ENCODE data around the gene UPK2.
"Not testable (repeated sequence)": the region's sequence is repeated elsewhere in the genome, so short reads cannot be mapped to it uniquely, and the experiment has no call there.

UPK2 gene

DNA sequence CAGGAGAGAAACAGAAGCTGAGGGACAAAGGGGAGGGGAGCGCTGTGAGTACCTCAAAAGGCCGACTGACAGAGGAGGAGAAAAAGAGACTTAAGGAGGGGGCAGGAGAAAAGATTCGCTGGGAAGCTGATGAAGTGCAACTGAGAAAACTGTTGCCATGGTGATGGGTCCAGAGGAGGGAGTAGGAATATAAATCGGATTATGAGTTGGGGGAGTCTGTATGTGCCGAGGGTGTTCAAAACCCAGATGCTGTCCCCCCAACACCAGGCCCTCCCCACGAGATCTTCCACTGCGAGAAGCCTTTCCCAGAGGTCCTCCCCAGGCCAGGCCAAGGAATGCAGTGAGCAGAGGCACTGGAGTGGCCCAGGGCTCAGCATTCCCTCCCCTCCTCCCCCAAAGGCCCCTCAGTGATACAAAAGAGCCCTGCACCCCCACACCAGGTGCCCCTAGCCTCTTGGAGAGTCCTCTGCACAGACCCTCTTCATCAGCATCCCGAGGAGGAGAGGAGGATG, 16.6 kb upstream of the UPK2 start:
- no peak for DNase-seq

DNA sequence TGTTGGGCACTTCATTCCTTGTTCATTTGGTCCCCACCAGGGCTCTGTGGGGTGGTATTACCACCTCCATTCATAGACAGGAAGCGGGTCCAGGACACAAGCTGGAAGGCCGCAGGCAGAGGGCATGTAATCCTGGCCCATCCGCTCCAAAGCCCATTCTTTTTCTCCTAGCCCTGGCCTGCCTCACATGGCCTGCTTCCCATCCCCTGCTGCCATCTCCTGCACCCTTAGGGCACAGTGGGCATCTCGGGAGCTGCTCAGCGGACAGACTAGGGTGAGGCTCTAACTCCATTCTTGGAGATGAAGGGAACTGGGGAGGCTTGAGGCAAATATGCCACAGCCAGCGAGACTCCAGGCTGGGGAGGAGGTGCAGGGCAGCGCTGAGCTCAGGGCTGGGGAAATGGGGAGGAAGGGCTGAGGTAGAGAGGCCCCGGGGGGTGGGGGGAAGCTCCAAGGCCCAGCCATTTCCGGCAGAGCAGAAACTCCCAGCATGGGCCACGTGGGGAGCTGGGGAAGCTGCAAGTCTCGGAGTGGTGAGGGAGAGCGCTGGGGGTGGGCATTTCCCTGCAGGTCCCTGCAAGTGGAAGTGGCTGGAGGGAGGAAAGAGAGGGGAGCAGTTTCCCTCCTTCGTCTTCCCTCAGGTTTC, 16.0 kb upstream of the UPK2 start:
- peak; percentile 73 for DNase-seq

DNA sequence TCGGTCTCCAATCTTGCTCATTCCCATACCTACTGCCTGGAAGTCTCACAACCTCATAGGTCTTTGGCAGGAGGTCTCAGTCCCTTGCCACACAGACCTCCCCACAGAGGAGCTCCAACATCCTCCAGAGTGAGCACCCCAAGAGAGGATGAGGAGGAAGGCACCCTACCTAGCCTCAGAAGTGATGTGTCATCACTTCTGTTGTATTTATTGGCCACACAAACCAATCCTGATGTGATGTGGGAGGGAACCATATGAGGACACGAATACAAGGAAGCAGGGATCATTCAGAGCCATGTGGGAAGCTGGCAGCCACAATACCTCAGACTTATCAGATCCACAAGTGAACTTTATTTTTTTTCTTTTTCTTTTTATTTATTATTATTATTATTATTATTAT, 9.0 kb upstream of the UPK2 start:
- no peak for DNase-seq

DNA sequence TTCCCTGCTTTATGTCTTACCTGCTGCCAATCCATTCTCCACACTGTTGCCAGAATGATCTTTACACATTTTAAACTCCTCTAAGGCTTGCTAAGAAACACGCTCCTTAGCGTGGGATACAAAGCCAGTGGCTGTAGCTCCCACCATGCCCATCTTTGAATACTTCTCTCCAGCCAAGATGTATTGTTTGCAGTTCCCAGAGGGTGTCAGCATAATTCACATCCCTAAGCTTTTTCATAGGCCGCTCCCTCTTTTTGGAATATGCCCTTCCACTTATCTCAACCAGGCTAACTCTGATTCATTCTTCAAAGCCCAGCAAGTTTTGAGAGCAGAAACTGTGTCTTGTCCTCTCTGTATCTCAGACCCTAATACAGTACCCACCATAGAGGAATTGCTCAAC, 8.1 kb upstream of the UPK2 start:
- DNase-seq: no peak

DNA sequence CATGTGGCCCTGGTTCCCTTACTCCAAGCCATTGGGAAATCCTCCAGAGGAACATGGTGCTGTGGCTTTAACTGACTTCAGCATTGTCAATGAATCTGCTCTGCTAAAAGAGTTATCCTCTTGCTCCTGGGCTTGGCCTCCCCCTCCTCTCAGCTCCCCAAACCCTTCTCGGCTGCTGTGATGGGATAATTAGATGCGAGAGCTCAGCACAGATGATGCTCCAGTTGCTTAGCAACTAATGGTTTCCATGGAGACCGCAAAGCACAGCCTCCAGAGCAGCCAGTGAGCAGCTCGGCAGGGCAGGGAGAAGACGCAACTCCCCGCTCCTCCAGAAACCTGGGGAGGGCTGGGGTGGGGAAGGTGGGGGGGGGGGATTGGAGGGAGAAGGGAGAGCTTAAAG, 2.8 kb upstream of the UPK2 start:
- DNase-seq: no peak

DNA sequence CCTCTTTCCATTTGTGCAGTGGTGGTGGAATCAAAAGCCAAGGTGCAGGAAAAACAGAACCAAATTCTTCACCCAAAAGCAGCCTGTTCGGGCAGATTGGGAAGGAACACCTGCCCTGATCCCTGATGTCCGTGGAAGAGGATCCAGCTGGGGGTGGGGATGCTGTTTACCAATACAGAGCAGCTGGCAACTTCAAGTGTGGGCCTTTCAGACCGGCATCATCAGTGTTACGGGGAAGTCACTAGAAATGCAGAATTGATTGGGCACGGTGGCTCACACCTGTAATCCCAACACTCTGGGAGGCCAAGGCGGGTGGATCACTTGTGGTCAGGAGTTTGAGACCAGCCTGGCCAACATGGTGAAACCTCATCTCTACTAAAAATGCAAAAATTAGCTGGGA, 2.1 kb upstream of the UPK2 start:
- DNase-seq: not testable (repeated sequence)

DNA sequence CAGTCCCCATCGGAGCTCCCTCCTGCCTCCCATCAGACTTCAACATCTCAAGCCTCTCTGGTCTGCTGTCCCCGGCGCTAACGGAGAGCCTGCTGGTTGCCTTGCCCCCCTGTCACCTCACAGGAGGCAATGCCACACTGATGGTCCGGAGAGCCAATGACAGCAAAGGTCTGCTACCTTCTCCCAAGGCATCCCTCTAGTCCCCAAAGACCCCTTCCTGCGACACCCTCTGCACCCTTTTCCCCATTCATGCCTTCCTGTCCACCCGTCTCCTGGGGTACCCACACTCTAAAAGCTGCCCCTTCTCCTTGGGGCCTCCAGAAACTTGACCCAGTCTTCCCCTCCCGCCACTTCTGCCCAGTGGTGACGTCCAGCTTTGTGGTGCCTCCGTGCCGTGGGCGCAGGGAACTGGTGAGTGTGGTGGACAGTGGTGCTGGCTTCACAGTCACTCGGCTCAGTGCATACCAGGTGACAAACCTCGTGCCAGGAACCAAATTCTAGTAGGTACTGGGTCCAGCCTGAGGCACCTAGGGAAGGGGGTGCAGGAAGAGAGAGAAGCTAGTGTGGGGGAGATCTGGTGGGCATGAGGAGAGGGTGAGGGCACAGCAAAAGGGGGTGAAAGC, 860 bp downstream of the UPK2 start:
- DNase-seq: no peak

DNA sequence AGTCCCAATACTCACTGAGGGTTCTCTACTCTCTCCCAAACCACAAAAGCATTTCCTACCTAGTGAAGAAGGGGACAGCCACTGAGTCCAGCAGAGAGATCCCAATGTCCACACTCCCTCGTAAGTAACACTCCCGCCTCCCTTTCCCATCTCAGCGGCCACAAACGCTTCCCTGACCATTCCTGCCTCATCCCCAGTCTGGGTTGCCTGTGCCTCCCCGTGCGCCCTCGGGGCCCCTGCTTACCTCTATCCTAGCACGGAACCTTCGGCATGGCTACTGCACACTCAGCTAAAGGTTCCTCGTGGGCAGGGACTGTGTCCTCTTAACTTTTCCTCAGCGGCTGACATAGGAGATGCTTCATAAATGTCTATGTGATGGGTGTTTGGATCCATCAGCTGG, 1.5 kb downstream of the UPK2 start:
- DNase-seq: no peak

DNA sequence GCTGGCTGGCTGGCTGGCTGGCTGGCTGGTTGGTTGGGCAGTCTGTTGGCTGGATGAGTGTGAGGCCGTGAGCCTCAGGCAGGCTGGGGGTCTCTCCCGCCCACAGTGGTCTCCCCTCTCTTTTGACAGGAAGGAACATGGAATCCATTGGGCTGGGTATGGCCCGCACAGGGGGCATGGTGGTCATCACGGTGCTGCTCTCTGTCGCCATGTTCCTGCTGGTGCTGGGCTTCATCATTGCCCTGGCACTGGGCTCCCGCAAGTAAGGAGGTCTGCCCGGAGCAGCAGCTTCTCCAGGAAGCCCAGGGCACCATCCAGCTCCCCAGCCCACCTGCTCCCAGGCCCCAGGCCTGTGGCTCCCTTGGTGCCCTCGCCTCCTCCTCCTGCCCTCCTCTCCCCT, 1.9 kb downstream of the UPK2 start:
- DNase-seq: no peak

DNA sequence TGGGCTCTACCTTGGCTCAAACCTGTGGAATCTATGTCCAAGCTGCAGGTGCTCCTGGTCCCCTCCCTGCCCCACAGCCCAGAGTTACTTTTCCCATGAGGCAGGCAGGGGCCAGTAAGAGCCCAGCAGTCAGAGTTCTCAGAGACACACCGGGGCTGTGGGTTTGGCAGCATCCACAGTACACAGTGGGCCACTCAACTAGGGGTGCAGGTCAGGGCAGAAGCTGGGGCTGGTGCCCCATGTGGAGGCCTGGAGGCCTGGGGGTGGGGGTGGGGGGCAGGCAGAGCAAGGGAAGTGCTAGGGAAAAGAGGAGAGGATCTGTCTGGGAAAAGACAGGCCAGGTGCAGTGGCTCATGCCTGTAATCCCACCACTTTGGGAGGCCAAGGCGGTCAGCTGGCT, 2.5 kb downstream of the UPK2 start:
- no peak for DNase-seq

DNA sequence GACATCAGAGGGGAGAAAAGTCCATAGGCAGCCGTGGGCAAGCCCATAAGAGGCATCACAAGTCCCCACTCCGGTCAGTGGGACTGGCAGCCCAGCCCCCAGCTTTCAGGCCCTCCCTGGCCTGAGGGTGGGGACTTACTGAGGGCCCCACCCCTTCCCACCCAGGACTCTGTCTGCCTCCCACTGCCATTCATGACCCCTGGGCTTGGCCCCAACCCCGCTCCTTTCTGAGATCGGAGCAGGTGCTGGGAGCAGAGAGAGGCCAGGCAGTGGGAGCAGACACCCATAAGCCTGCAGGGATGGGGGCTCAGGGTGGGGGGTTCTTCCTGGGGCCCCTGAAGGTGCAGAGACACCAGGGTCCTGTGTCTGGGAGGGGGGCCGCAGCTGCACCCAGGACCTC, 5.1 kb downstream of the UPK2 start:
- no peak for DNase-seq

DNA sequence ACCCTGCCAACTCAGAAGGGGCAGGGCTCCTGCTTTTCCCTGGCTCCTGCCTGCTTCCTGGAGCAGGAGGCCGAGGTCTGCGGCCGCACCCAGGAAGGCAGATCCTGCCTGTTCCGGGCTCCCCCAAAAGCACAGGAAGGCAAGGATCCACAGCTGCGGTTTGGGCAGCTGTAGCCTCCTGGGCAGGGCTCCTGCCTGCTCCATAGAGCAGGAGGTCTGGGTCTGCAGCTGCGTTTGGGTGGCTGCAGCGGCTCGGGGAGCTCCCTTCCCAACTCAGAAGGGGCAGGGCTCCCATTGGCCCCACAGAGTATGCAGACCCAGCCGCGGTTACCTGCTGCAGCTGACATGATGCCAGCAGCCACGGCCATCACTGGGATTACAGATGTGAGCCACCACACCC, 5.5 kb downstream of the UPK2 start:
- no peak for DNase-seq

DNA sequence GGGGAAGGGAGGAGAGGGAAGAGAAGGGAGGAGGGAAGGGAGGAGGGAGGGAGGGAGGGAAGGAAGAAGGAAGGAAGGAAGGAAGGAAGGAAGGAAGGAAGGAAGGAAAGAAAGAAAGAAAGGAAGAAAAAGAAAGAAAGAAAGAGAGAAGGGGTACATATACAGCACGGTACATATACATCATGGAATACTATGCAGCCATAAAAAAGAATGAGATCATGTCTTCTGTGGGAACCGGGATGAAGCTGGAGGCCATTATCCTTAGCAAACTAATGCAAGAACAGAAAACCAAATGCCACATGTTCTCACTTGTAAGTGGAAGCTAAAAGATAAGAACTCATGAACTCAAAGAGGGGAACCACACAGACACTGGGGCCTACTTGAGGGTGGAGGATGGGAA, 13.4 kb downstream of the UPK2 start:
- DNase-seq: not testable (repeated sequence)

DNA sequence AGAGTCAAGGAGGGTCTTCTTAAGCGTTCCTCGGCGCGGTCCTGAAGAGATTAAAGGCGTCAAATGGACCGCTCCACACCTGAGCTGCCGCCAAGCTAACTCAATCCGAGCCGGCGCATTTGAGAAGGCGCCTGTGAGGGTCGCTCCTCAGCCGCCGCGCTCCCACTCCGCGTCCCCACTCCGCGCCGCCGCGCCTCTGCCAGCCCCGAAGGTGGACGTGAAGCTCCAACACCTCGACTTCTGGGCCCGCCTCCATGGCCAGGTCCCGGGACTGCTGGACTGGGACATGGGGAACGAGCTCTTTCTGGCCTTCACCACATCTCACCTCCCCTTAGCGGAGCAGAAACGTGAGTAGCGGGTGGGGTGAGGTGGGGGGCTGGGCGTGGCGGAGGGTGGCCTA, 15.5 kb downstream of the UPK2 start, which contains the start of gene FOXR1:
Gene FOXR1, plus strand, starts transcription at position 116 of the 400 bp plus-strand sequence. Its CDS starts 171 bp downstream, at position 287.
- no peak for DNase-seq

DNA sequence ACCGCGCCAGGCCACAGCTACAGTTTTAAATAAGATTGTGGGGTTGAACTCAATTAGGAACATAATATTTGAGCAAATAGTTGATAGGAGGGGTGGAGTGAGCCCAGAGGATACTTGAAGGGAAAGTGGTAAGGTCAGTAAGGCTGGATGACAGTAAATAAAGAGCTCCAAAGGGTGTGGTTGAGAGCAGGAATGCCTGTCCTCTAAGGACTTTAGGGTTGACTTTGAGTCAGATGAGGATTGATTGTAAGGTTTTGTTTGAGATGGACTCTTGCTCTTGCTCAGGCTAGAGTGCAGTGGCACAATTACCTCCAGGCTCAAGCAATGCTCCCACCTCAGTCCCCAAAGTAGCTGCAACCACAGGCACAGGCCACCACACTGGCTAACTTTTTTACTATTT, 17.9 kb downstream of the UPK2 start:
- no peak for DNase-seq

DNA sequence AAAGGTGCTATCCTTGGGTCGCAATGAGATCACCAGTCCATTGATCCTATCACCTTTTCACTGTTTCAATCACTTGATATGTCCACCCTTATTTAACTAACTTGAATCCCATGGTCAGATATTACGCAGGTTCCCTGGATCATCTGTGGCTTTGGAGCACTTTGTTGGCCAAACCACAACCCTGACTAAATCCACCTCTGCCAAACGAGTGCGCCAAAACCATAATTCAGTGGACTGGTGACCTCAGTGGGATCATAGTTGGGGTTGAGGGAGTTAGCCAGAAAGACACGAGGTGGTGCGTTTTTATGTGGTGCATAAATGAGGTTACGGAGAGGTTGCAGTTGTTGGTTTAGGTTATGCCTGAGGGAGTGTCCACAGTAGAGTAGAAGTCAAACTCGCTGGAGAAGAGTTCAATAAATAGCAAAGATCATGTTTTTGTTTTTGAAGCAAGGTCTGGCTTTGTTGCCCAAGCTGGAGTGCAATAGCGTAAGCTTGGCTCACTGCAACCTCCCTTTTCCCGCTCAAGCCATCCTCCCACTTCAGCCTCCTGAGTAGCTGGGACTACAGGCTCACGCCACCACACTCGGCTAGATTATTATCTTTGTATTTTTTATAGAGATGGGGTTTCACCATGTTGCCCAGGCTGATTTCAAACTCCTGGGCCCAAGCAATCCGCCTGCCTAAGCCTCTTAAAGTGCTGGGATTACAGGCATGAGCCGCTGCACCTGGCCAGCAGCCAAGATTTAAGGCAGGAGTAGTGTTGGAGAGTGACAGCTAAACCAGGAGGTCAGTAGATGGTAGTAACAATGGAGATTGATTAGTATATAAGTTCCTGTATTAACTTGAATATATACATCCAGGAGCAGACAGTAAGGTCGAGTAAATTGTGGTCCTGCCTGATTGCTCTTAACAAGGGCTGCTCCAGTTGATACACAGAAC, 19.9 kb downstream of the UPK2 start:
- DNase-seq: no peak

DNA sequence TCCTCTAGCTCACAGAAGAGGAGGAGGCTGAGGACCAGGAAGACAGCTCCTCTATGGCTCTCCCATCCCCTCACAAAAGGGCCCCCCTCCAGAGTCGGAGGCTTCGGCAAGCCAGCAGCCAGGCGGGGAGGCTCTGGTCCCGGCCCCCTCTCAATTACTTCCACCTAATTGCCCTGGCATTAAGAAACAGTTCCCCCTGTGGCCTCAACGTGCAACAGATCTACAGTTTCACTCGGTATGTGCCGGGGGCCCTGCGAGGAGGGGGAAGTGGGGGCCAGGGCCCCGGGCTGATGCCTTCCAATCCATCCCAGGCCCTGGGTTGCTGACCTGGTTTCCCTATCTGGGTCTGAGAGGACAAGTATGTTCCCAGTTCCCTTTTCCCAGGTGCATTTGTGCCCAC, 23.3 kb downstream of the UPK2 start:
- no peak for DNase-seq

DNA sequence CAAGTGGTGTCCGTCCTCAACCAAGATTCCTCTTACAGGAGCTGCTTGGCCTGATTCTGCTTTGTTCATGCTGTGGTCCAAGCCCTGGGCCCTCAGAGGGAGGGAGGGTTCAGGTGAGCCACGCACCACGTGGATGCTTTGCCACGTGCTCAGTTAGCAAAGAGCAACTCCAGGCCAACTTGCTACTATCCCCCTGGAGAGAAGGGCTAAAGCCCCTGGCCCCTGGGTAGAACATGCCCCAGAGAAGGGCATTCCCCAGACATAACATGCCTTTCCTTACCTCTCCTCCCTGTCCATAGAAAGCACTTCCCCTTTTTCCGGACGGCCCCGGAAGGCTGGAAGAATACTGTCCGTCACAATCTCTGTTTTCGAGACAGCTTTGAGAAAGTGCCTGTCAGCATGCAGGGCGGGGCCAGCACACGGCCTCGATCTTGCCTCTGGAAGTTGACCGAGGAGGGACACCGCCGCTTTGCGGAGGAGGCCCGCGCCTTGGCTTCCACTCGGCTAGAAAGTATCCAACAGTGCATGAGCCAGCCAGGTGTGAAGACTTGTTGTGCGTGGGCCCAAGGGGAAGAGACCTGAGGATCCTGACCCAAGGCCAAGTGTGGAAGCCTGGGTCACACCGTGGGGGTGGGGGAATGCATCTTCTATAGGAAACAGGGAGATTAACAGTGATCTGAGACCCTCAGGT, 24.2 kb downstream of the UPK2 start:
- DNase-seq: peak; percentile 60

DNA sequence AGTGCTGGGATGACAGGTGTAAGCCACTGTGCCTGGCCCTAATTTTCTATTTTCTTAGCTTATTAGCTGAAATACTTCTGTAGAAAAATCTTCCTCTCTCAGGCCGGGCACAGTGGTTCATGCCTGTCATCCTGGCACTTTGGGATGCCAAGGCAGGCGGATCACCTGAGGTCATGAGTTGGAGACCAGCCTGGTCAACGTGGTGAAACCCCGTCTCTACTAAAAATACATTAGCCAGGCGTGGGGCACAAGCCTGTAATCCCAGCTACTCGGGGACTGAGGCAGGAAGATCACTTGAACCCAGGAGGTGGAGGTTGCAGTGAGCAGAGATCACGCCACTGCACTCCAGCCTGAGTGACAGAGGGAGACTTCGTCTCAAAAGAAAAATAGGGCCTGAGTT, 28.2 kb downstream of the UPK2 start:
- not testable (repeated sequence) for DNase-seq

DNA sequence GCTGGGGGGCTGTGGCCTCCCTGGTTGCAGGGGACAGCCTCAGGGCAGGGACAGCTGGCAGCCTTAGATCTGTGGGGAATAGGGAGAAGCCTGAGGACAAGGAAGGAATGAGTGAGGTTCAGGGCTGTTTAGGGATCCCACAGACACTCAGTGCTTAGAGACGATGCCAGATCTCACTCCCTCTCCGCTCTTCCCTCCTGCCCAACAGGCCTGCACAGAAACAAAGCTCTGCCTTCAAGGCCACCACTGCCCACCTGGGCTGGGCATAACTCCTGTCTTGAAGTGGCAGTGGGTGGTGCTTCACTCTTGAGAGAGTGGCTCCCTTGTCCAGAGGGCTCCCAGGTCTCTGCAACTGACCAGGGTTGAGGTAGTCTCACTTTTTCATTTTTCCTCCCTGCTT, 28.7 kb downstream of the UPK2 start:
- no peak for DNase-seq

DNA sequence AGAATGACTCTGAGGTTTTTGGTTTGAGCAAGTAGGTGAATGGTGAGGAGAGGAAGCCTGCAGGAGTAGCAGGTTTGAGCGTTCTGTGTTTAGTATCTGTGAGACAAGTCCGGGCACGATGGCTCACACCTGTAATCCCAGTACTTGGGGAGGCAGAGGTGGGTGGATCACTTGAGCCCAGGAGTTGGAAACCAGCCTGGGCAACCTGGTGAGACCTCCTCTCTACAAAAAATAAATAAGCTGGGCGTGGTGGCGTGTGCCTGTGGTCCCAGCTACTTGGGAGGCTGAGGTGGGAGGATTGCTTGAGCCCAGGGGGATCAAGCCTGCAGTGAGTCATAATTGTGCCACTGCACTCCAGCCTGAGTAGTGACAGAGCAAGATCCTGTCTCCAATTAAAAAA, 32.2 kb downstream of the UPK2 start:
- no peak for DNase-seq

DNA sequence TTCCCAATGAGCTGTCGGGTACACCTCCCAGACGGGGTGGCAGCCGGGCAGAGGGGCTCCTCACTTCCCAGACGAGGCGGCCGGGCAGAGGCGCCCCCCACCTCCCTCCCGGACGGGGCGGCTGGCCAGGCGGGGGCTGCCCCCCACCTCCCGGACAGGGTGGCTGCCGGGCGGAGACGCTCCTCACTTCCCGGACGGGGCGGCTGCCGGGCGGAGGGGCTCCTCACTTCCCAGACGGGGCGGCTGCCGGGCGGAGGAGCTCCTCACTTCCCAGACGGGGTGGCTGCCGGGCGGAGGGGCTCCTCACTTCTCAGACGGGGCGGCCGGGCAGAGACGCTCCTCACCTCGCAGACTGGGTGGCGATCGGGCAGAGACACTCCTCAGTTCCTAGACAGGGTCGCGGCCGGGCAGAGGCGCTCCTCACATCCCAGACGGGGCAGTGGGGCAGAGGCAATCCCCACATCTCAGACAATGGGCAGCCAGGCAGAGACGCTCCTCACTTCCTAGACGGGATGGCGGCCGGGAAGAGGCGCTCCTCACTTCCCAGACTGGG, 35.5 kb downstream of the UPK2 start:
- not testable (repeated sequence) for DNase-seq

All from femur (tissue), 1 donor.